Fibroblast of villous mesenchyme (primary cell): ENCODE data around the gene ST6GALNAC3. TPM values are rescaled to one million over a fixed set of nuclear protein-coding genes. Genes with fewer than 3 reads are reported as not detected.

Source experiments
- DNase-seq: peaks from one replicate; pipeline ENCODE4 v3.0.0-alpha.2; 2010; ENCODE audit warnings: low read depth
- H3K4me3 ChIP-seq: 2 replicates; pipeline ENCODE4 v1.5.1; 2011; ENCODE audit warnings: low read depth, mild to moderate bottlenecking, low read length
- CTCF ChIP-seq: IDR thresholded peaks from 2 replicates; pipeline ENCODE4 v1.5.1; 2012; ENCODE audit warnings: low read depth, mild to moderate bottlenecking, low read length; ENCODE audit not compliant: insufficient read depth
- total RNA-seq: library from RNA; depleted of rRNA; stranded (reverse); fragments of >200 nt; gene quantifications from 2 replicates; pipeline ENCODE4 v1.2.3, GENCODE V29; 2012

The ST6GALNAC3 gene
- total RNA-seq, 1 donor: 1.3 TPM

GRCh38 chr1:76473591-76473990 is 399.0 kb downstream of the ST6GALNAC3 start:
- H3K4me3 ChIP-seq: no peak overlapping the region
- no peak for DNase-seq
- TF ChIP-seq CTCF: no peak

- TF ChIP-seq CTCF: no peak
Measured at GRCh38 chr1:76474922-76475321, 400.4 kb downstream of the ST6GALNAC3 start.

GRCh38 chr1:76477156-76477555 is 402.6 kb downstream of the ST6GALNAC3 start:
- H3K4me3 ChIP-seq: no peak overlapping the region
- no peak for DNase-seq
- no peak for TF ChIP-seq CTCF

More at GRCh38 chr1:76474922-76475321, 400.4 kb downstream of the ST6GALNAC3 start:
- no peak for DNase-seq
- H3K4me3 ChIP-seq: no peak overlapping the region

GRCh38 chr1:76480827-76481226 is 406.3 kb downstream of the ST6GALNAC3 start:
- no peak overlapping the region for H3K4me3 ChIP-seq
- DNase-seq: no peak
- no peak for TF ChIP-seq CTCF

GRCh38 chr1:76481672-76482071 is 407.1 kb downstream of the ST6GALNAC3 start:
- no peak for TF ChIP-seq CTCF
- DNase-seq: no peak
- H3K4me3 ChIP-seq: no peak overlapping the region

GRCh38 chr1:76482272-76482671 is 407.7 kb downstream of the ST6GALNAC3 start:
- H3K4me3 ChIP-seq: no peak overlapping the region
- no peak for TF ChIP-seq CTCF
- no peak for DNase-seq

GRCh38 chr1:76491737-76492136 is 417.2 kb downstream of the ST6GALNAC3 start:
- DNase-seq: no peak
- no peak for TF ChIP-seq CTCF
- H3K4me3 ChIP-seq: no peak overlapping the region
